ENCODE results near the gene NAXD. TPM values are rescaled to one million over a fixed set of nuclear protein-coding genes. Genes with fewer than 3 reads are reported as not detected.

Gene NAXD
- total and polyA plus RNA-seq, 12 donors, result 48.5 to 107 (median 62.9) TPM

DNA sequence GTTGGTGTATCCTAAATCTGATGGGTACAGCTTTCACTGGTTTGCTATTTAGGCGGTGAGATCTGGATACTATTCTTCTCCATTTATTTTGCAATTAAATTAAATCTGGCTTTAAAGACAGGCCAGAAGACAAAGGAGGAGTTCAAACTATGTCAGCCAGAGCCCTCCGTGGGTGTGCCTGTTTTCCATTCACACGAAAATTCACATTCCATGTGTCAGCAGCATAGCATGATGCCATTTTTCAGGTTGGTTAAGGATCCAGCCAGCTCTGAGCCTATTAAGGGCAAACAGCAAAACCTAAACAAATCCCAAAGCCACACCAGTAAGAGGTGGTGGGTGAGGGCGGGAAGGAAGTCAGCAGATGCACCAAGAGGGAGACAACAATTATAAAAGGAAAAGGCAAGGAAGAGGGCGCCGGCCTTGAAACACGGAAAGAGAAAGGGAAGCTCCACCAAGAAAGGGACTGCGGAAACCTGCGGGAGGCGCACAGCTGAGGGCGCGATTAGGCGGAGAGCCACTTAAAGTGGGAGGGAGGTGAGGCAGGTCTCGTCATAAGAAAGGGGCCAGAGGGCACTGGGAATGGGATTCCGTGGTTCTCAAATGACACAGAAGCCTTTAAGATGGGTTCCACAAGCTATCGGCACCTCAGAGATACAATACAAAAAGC lies 47.6 kb downstream of the NAXD start:
- Histone ChIP-seq H3K27me3 (no peaks in the 10 kb centered on the region), H3K4me3 (no peak overlapping the region), H3K9me3 (replicated peaks in 1 of 3) (no peaks in the 10 kb centered on the region), H3K27ac (no peak overlapping the region), H3K36me3 (replicated peaks in 1 of 2) (peaks cover 0 to 50% of the 10 kb centered on the region in 2 donors), H3K4me1 (replicated peaks in 1 of 2) (no peaks in the 10 kb centered on the region)
- intact Hi-C loops (cut with DNase I), result no loop called here
- 95 to 97% (median 97%) methylated on average over 16 of the region's 16 CpGs for WGBS, 4 donors
- TF ChIP-seq POLR2A (IDR thresholded peaks at IDR 0.05), result no peak
- TF ChIP-seq, protein P1, sequence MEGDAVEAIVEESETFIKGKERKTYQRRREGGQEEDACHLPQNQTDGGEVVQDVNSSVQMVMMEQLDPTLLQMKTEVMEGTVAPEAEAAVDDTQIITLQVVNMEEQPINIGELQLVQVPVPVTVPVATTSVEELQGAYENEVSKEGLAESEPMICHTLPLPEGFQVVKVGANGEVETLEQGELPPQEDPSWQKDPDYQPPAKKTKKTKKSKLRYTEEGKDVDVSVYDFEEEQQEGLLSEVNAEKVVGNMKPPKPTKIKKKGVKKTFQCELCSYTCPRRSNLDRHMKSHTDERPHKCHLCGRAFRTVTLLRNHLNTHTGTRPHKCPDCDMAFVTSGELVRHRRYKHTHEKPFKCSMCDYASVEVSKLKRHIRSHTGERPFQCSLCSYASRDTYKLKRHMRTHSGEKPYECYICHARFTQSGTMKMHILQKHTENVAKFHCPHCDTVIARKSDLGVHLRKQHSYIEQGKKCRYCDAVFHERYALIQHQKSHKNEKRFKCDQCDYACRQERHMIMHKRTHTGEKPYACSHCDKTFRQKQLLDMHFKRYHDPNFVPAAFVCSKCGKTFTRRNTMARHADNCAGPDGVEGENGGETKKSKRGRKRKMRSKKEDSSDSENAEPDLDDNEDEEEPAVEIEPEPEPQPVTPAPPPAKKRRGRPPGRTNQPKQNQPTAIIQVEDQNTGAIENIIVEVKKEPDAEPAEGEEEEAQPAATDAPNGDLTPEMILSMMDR (IDR thresholded peaks at IDR 0.05), result no peak
- DNase-seq, result peak in 1 of 7 donors; percentile 40

DNA sequence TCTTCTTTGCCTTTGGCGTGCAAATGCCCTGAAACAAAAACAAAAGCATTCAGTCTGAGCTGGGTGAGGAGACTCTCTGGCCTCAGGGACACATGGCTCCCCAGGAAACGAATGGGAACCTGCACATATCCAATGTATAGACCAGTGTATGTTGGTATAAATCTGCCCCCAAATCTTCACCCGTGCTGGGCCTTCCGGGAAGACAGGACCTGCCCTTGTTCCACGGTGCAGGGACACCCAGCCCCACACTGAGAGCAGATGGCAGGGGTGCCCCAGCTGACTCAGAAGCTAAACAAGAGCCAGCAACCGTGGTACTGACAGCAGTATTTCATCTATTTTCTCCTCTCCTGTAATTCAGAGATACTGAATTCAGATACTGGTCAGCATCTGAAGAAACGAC lies 48.1 kb downstream of the NAXD start:
- Histone ChIP-seq H3K36me3 (replicated peaks in 1 of 2) (peaks cover 0 to 50% of the 10 kb centered on the region in 2 donors), H3K4me3 (no peak overlapping the region), H3K9me3 (replicated peaks in 1 of 3) (no peaks in the 10 kb centered on the region), H3K27me3 (no peaks in the 10 kb centered on the region), H3K4me1 (replicated peaks in 1 of 2) (no peaks in the 10 kb centered on the region), H3K27ac (no peak overlapping the region)
- TF ChIP-seq, protein P1 (IDR thresholded peaks at IDR 0.05), result no peak
- no peak for TF ChIP-seq POLR2A (IDR thresholded peaks at IDR 0.05)
- WGBS, 4 donors, result 78 to 86% (median 78%) methylated on average over 7 of the region's 7 CpGs
- DNase-seq, result peak in 1 of 7 donors; percentile 27
- intact Hi-C loops (cut with DNase I), result no loop called here

DNA sequence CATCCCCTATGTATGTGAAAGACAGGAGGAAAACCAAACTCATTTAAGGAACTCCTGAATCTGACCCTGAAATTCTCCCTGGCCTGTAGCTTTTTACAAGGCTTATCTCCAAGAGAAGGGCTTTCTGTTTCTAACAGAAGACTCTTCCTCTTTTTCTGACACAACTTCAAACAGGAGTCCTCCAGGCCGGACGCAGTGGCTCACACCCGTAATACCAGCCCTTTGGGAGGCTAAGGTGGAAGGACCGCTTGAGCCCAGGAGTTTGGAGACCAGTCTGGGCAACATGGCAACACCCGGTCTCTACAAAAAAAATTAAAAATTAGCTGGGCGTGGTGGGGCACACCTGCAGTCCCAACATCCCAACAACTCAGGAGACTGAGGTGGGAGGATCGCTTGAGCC lies 48.7 kb downstream of the NAXD start:
- WGBS, 4 donors, result 85 to 93% (median 87%) methylated on average over 7 of the region's 7 CpGs
- Histone ChIP-seq H3K4me1 (replicated peaks in 1 of 2) (no peaks in the 10 kb centered on the region), H3K9me3 (replicated peaks in 1 of 3) (no peaks in the 10 kb centered on the region), H3K27me3 (no peaks in the 10 kb centered on the region), H3K36me3 (replicated peaks in 1 of 2) (peaks cover 0 to 49% of the 10 kb centered on the region in 2 donors), H3K27ac (no peak overlapping the region), H3K4me3 (no peak overlapping the region)
- TF ChIP-seq, protein P1 (IDR thresholded peaks at IDR 0.05), result no peak
- TF ChIP-seq POLR2A (IDR thresholded peaks at IDR 0.05), result no peak
- intact Hi-C loops (cut with DNase I), result no loop called here
- DNase-seq, result peak in 1 of 7 donors; percentile 44

DNA sequence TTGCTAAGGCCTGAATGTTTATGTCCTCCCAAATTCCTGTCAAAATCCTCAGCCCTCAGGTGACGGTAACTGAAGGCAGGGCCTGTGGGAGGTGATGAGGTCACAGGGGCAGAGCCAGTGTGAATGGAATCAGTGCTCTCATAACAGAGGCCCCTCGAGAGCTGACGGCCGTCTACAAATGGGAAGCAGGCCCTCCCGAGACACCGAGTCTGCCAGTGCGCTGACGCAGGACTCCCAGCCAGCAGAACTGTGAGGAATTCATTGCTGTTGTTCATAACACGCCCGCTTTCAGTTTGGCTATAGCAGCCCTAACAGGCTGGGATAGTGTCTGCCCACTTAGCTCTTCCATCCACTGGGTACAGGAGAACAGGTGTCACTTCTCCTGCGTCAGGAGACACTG lies 49.3 kb downstream of the NAXD start:
- WGBS, 4 donors, result 90 to 92% (median 91%) methylated on average over 9 to 11 of the region's 11 CpGs
- Histone ChIP-seq H3K36me3 (replicated peaks in 1 of 2) (peaks cover 0 to 46% of the 10 kb centered on the region in 2 donors), H3K4me3 (no peak overlapping the region), H3K27ac (no peak overlapping the region), H3K4me1 (replicated peaks in 1 of 2) (no peaks in the 10 kb centered on the region), H3K9me3 (replicated peaks in 1 of 3) (no peaks in the 10 kb centered on the region), H3K27me3 (no peaks in the 10 kb centered on the region)
- TF ChIP-seq, protein P1 (IDR thresholded peaks at IDR 0.05), result no peak
- TF ChIP-seq POLR2A (IDR thresholded peaks at IDR 0.05), result no peak
- DNase-seq, result peak in 1 of 7 donors; percentile 24
- intact Hi-C loops (cut with DNase I), result no loop called here
